K562 (cell line): Measurements from ENCODE around the gene MED16. TPM values are rescaled to one million over a fixed set of nuclear protein-coding genes. Genes with fewer than 3 reads are reported as not detected.

Experiments
- ATF1 ChIP-seq, 2 experiments: fragments of 450-650 bp in 1 of 2; IDR thresholded peaks; 2 replicates each; pipeline ENCODE4 v1.6.1; 2016; ENCODE audit warnings: missing compliant biosample characterization in 1 of 2, missing genetic modification characterization in 1 of 2
- C11orf30 ChIP-seq: fragments of 450-650 bp; IDR thresholded peaks from 2 replicates; pipeline ENCODE4 v1.6.1; 2016; ENCODE audit warnings: low read depth, mild to moderate bottlenecking
- E2F8 ChIP-seq: fragments of 450-650 bp; IDR thresholded peaks from 2 replicates; pipeline ENCODE4 v1.7.1; 2018; ENCODE audit warnings: mild to moderate bottlenecking, low read depth; ENCODE audit not compliant: partially characterized antibody
- ESRRA ChIP-seq: fragments of 450-650 bp; IDR thresholded peaks from 2 replicates; pipeline ENCODE4 v1.6.1; 2014; ENCODE audit warnings: low read depth, mild to moderate bottlenecking, moderate library complexity, borderline replicate concordance
- GATAD2B ChIP-seq: fragments of 450-650 bp; IDR thresholded peaks from 2 replicates; pipeline ENCODE4 v1.6.1; 2017; ENCODE audit warnings: mild to moderate bottlenecking, borderline replicate concordance
- HDAC1 ChIP-seq, 2 experiments: fragments of 450-650 bp; IDR thresholded peaks; 2 replicates each; pipeline ENCODE4 v1.6.1; 2016 to 2017; ENCODE audit warnings: inconsistent platforms in 1 of 2, mild to moderate bottlenecking in 1 of 2, moderate library complexity in 1 of 2
- LCOR ChIP-seq: sonication (generic); formaldehyde crosslinking; IDR thresholded peaks from 2 replicates; pipeline ENCODE4 v1.8.0; 2022; ENCODE audit warnings: mild to moderate bottlenecking, missing genetic modification reagents
- MAX ChIP-seq: sonication (generic); formaldehyde crosslinking; IDR thresholded peaks from 2 replicates; pipeline ENCODE4 v1.9.0; 2022; ENCODE audit warnings: mild to moderate bottlenecking, missing genetic modification reagents
- MCM3 ChIP-seq: fragments of 450-650 bp; IDR thresholded peaks from 2 replicates; pipeline ENCODE4 v1.6.1; 2016
- MTA1 ChIP-seq: fragments of 450-650 bp; IDR thresholded peaks from 2 replicates; pipeline ENCODE4 v1.6.1; 2017; ENCODE audit warnings: borderline replicate concordance
- NCOA2 ChIP-seq, 2 experiments: fragments of 450-650 bp; IDR thresholded peaks; 2 replicates each; pipeline ENCODE4 v1.6.1; 2018; ENCODE audit warnings: mild to moderate bottlenecking in 2 of 2, moderate library complexity in 1 of 2; ENCODE audit not compliant: partially characterized antibody in 2 of 2
- PML ChIP-seq: IDR thresholded peaks from 2 replicates; pipeline ENCODE4 v1.6.1; 2012; ENCODE audit warnings: low read length, inconsistent platforms
- SUPT5H ChIP-seq: fragments of 450-650 bp; IDR thresholded peaks from 2 replicates; pipeline ENCODE4 v1.6.1; 2016
- TBP ChIP-seq: optimal IDR thresholded peaks from 2 replicates; pipeline ENCODE3; 2011; ENCODE audit warnings: low read depth, low read length, improper control_type of control experiment
- TCF15 ChIP-seq: fragments of 250-450 bp; sonication (Bioruptor Pico); IDR thresholded peaks from 2 replicates; pipeline ENCODE4 v1.8.0; 2022; ENCODE audit warnings: moderate library complexity, mild to moderate bottlenecking, inconsistent platforms
- TRIM25 ChIP-seq: fragments of 450-650 bp; IDR thresholded peaks from 2 replicates; pipeline ENCODE4 v1.7.0; 2016; ENCODE audit warnings: borderline replicate concordance
- YBX1 ChIP-seq: fragments of 450-650 bp; IDR thresholded peaks from 2 replicates; pipeline ENCODE4 v1.7.1; 2016; ENCODE audit warnings: mild to moderate bottlenecking
- ZBTB17 ChIP-seq: fragments of 450-650 bp; formaldehyde crosslinking; IDR thresholded peaks from 2 replicates; pipeline ENCODE4 v1.4.0; 2020; ENCODE audit warnings: mild to moderate bottlenecking
- ZNF444 ChIP-seq: fragments of 250-450 bp; sonication (Bioruptor Pico); IDR thresholded peaks from 2 replicates; pipeline ENCODE4 v1.4.0; 2020; ENCODE audit warnings: mild to moderate bottlenecking, moderate library complexity
- polyA plus RNA-seq, 8 experiments: library from polyadenylated mRNA; depleted of rRNA in 4 of 8; stranded (reverse) in 5 of 8; unstranded in 3 of 8; fragments of >200 nt; fragmentation: Nextera tagmentation in 2 of 8; fragmentation: Illumina TruSeq in 1 of 8; extraction: Ambion mirVana in 2 of 8; extraction: Trizol in 1 of 8; gene quantifications; 2 replicates each; pipeline versions ENCODE4 v1.2.1 to v1.2.3, GENCODE V29; 2011 to 2014; ENCODE audit warnings: inconsistent platforms in 1 of 8, missing spikeins in 1 of 8
- total RNA-seq, 7 experiments: library from RNA; depleted of rRNA in 6 of 7; stranded (reverse); fragments of >200 nt in 6 of 7; fragmentation: Illumina TruSeq in 2 of 7; extraction: Trizol in 2 of 7; gene quantifications; 2 replicates each; pipeline versions ENCODE4 v1.2.1 to v1.2.3, GENCODE V29; 2011 to 2021; ENCODE audit warnings: low replicate concordance in 1 of 7

Gene MED16
- total and polyA plus RNA-seq, 9 of the 15 experiments (the other 6 are each of a cell fraction or from before 2014, with no cell fraction given), result 0.89 to 59.9 (median 8.6) TPM

- TF ChIP-seq MCM3 (no peak), MTA1 (peak; percentile 29; the same call in 1 of the 2 replicates), NCOA2 (IDR thresholded peaks at IDR 0.05; ENCODE audit: partially characterized antibody in 2 of 2) (no peak), LCOR (CRISPR knock-in tag) (peak; percentile 70; the same call in 1 of the 2 replicates), MAX (peak; percentile 30; the same call in 1 of the 2 replicates), TCF15 (CRISPR knock-in tag) (no peak), GATAD2B (peak; percentile 59), HDAC1 (IDR thresholded peaks at IDR 0.05) (0 out of 4 replicates have a peak, but pooled peaks of 1 of the 2 experiments have one; percentile 26), C11orf30 (peak; percentile 3), ATF1 (CRISPR knock-in tag; IDR thresholded peaks at IDR 0.05) (no peak), ATF1 (tag; IDR thresholded peaks at IDR 0.05) (peak; percentile 87), TBP (peak; percentile 98), PML (peak; percentile 35; the same call in 1 of the 2 replicates), YBX1 (no peak), TRIM25 (no peak), ESRRA (0 out of 2 replicates have a peak, but pooled peaks have one; percentile 39), SUPT5H (peak; percentile 73), ZNF444 (CRISPR knock-in tag) (no peak), E2F8 (peak; percentile 17), ZBTB17 (CRISPR knock-in tag) (peak; percentile 38; the same call in 1 of the 2 replicates)
Observed at GRCh38 chr19:892894-893689, at the start of gene MED16, which contains the start of gene RNU6-9 (continued).
